IMR-90 (cell line): ENCODE data around the gene HOXA10. TPM values are rescaled to one million over a fixed set of nuclear protein-coding genes. Genes with fewer than 3 reads are reported as not detected.

Experiments used
- ATAC-seq: fragments of 200-7000 bp; cut with Tn5 transposase; 2 replicates; pipeline ENCODE4 v1.9.1; 2020; ENCODE audit warnings: low read depth, mild to moderate bottlenecking, moderate library complexity
- BruUV-seq: library from RNA; stranded (reverse); fragments of 400-500 nt; replicated peaks from 2 replicates; lab custom pipeline; 2021; lab: Mats Ljungman, UMichigan
- CTCF ChIA-PET: fragments of 300-600 bp; formaldehyde crosslinking; extraction: SDS; loops from one replicate; lab custom pipeline; 2021; ENCODE audit warnings: antibody characterized with exemption; lab: Yijun Ruan, JAX
- POLR2A ChIA-PET: fragments of 300-600 bp; sonication (Branson Sonifier 250); formaldehyde crosslinking; loops from one replicate; lab custom pipeline; 2022; ENCODE audit warnings: antibody characterized with exemption; ENCODE audit not compliant: unreplicated experiment; lab: Charles Lee
- DNase-seq: peaks from one replicate; pipeline ENCODE4 v3.0.0; 2013
- H2AFZ ChIP-seq: replicated peaks from 2 replicates; pipeline ENCODE3; 2013; ENCODE audit warnings: low read length, mild to moderate bottlenecking; ENCODE audit not compliant: poor library complexity
- H2AK5ac ChIP-seq: 2 replicates; pipeline ENCODE4 v1.6.1; 2013; ENCODE audit warnings: low read depth, low read length, inconsistent platforms
- H2AK9ac ChIP-seq: replicated peaks from 2 replicates; pipeline ENCODE3; 2013; ENCODE audit warnings: mild to moderate bottlenecking, low read depth, low read length, moderate library complexity; ENCODE audit not compliant: poor library complexity
- H2BK120ac ChIP-seq: 2 replicates; pipeline ENCODE4 v1.6.1; 2013; ENCODE audit warnings: low read depth, low read length, inconsistent platforms
- H2BK15ac ChIP-seq: 3 replicates; pipeline ENCODE4 v1.6.1; 2013; ENCODE audit warnings: low read depth, low read length, inconsistent platforms
- H2BK20ac ChIP-seq: 2 replicates; pipeline ENCODE4 v1.6.1; 2013; ENCODE audit warnings: low read depth, mild to moderate bottlenecking, inconsistent platforms, low read length, moderate library complexity
- H2BK5ac ChIP-seq: 2 replicates; pipeline ENCODE4 v1.6.1; 2013; ENCODE audit warnings: mild to moderate bottlenecking, low read depth, low read length, inconsistent platforms; ENCODE audit not compliant: poor library complexity, severe bottlenecking
- H3K14ac ChIP-seq: replicated peaks from 2 replicates; pipeline ENCODE4 v1.6.1; 2013; ENCODE audit warnings: low read depth, low read length, inconsistent platforms
- H3K18ac ChIP-seq: 2 replicates; pipeline ENCODE4 v1.6.1; 2013; ENCODE audit warnings: low read depth, low read length, control low read depth
- H3K23ac ChIP-seq: 2 replicates; pipeline ENCODE4 v1.6.1; 2013; ENCODE audit warnings: low read depth, low read length, inconsistent platforms
- H3K27ac ChIP-seq: 2 replicates; pipeline ENCODE4 v1.5.1; 2013; ENCODE audit warnings: mild to moderate bottlenecking, control low read depth, low read length; ENCODE audit not compliant: insufficient read depth
- H3K27me3 ChIP-seq: 2 replicates; pipeline ENCODE4 v1.6.1; 2013; ENCODE audit warnings: low read length; ENCODE audit not compliant: control insufficient read depth, insufficient read depth
- H3K36me3 ChIP-seq: 2 replicates; pipeline ENCODE4 v1.6.1; 2013; ENCODE audit warnings: low read length, mixed read lengths; ENCODE audit not compliant: control insufficient read depth, insufficient read depth
- H3K4ac ChIP-seq: 2 replicates; pipeline ENCODE4 v1.6.1; 2013; ENCODE audit warnings: low read depth, low read length, inconsistent platforms
- H3K4me1 ChIP-seq: 2 replicates; pipeline ENCODE4 v1.6.1; 2013; ENCODE audit warnings: low read length, mixed read lengths; ENCODE audit not compliant: control insufficient read depth, insufficient read depth
- H3K4me2 ChIP-seq: 2 replicates; pipeline ENCODE4 v1.6.1; 2013; ENCODE audit warnings: low read depth, mild to moderate bottlenecking, control low read depth, low read length, moderate library complexity
- H3K4me3 ChIP-seq: 2 replicates; pipeline ENCODE4 v1.5.1; 2013; ENCODE audit warnings: low read depth, mild to moderate bottlenecking, control low read depth, low read length, moderate library complexity; ENCODE audit not compliant: insufficient read depth
- H3K56ac ChIP-seq: 2 replicates; pipeline ENCODE4 v1.6.1; 2013; ENCODE audit warnings: low read length, inconsistent platforms; ENCODE audit not compliant: insufficient read depth; ENCODE audit errors: extremely low read depth
- H3K79me1 ChIP-seq, 2 experiments: 2 replicates each; pipeline ENCODE4 v1.6.1; 2013; ENCODE audit warnings: low read length in 2 of 2, inconsistent platforms in 1 of 2, low read depth in 1 of 2
- H3K9ac ChIP-seq: 2 replicates; pipeline ENCODE4 v1.6.1; 2013; ENCODE audit warnings: low read depth, low read length, control low read depth
- H3K9me1 ChIP-seq: 2 replicates; pipeline ENCODE4 v1.6.1; 2013; ENCODE audit warnings: low read length, inconsistent platforms; ENCODE audit not compliant: insufficient read depth
- H3K9me3 ChIP-seq: 2 replicates; pipeline ENCODE4 v1.6.1; 2013; ENCODE audit warnings: low read length; ENCODE audit not compliant: control insufficient read depth, insufficient read depth
- H4K20me1 ChIP-seq: 2 replicates; pipeline ENCODE4 v1.6.1; 2013; ENCODE audit warnings: low read length, inconsistent platforms; ENCODE audit not compliant: insufficient read depth
- H4K5ac ChIP-seq: 2 replicates; pipeline ENCODE4 v1.6.1; 2013; ENCODE audit warnings: mild to moderate bottlenecking, low read depth, low read length, control low read depth
- H4K8ac ChIP-seq, 2 experiments: 2 replicates each; pipeline ENCODE4 v1.6.1; 2013; ENCODE audit warnings: low read depth in 2 of 2, low read length in 2 of 2, control low read depth in 1 of 2, inconsistent platforms in 1 of 2
- H4K91ac ChIP-seq: 2 replicates; pipeline ENCODE4 v1.6.1; 2013; ENCODE audit warnings: low read depth, low read length, inconsistent platforms; ENCODE audit not compliant: insufficient read depth
- FOS ChIP-seq: fragments of 150-350 bp; IDR thresholded peaks from 2 replicates; pipeline ENCODE4 v1.6.1; 2016; ENCODE audit warnings: low read depth, low read length
- WGBS, 2 experiments: methylation state at CpG; one replicate each; pipeline versions ENCODE4 v1.1.5 to v1.1.7; 2013; ENCODE audit warnings: missing lambda C conversion rate in 2 of 2; ENCODE audit not compliant: insufficient read length in 1 of 2; ENCODE audit errors: extremely low coverage in 2 of 2; 5-methylcytosine and 5-hydroxymethylcytosine counted together
- dilution Hi-C: fragments of 300-500 bp; cut with HindIII; formaldehyde crosslinking; loops from one replicate; pipeline ENCODE4 v1.14.3; 2018; ENCODE audit warnings: low sequenced_read_pairs; ENCODE audit not compliant: unreplicated experiment
- in situ Hi-C: fragments of 300-500 bp; cut with MboI; formaldehyde crosslinking; loops from 3 replicates; pipeline ENCODE4 v1.14.3; 2019; ENCODE audit warnings: low sequenced_read_pairs, inconsistent platforms, mixed read lengths
- intact Hi-C: fragments of 100-400 bp; cut with micrococcal nuclease; formaldehyde crosslinking; loops from 2 replicates; pipeline ENCODE4 v1.10.0; 2022
- polyA plus RNA-seq, 3 experiments: library from polyadenylated mRNA; depleted of rRNA; stranded (reverse); fragments of >200 nt; gene quantifications; 2 replicates each; pipeline ENCODE4 v1.2.3, GENCODE V29; 2012; ENCODE audit warnings: low replicate concordance in 1 of 3
- total RNA-seq: library from RNA; depleted of rRNA; stranded (reverse); fragments of >200 nt; gene quantifications from 2 replicates; pipeline ENCODE4 v1.2.3, GENCODE V29; 2012

HOXA10 gene
- total and polyA plus RNA-seq, 2 of the 4 experiments (the other 2 are of a cell fraction), result 0.10 to 0.18 TPM

GRCh38 chr7:27163288-27164044 lies 10.7 kb downstream of the HOXA10 start:
- Histone ChIP-seq H3K14ac (no peak overlapping the region), H3K18ac (no peak overlapping the region), H3K27me3 (peaks cover 56% of the 10 kb centered on the region), H2BK5ac (no peak overlapping the region), H3K9me1 (no peaks in the 10 kb centered on the region), H3K4me2 (no peak overlapping the region), H3K4ac (no peak overlapping the region), H4K5ac (no peak overlapping the region), H2AFZ (peak overlapping the region; percentile 69), H3K9me3 (peaks cover 16% of the 10 kb centered on the region), H3K27ac (no peak overlapping the region), H3K79me1 (no peaks in the 10 kb centered on the region), H2AK9ac (peak overlapping the region; percentile 33), H2BK120ac (no peak overlapping the region), H3K9ac (no peak overlapping the region), H2BK20ac (no peak overlapping the region), H3K4me3 (no peak overlapping the region), H3K36me3 (no peaks in the 10 kb centered on the region), H3K23ac (no peak overlapping the region), H2BK15ac (no peak overlapping the region), H4K91ac (no peak overlapping the region; the same call in 1 of the 2 replicates), H4K20me1 (no peaks in the 10 kb centered on the region), H3K4me1 (no peaks in the 10 kb centered on the region; the same call in 1 of the 2 replicates), H3K56ac (no peak overlapping the region), H4K8ac (no peak overlapping the region), H2AK5ac (no peak overlapping the region)
- intact Hi-C loops, result loop anchor here (5.0 to 10.0 kb wide), 2 partner anchors 961 to 1909 kb away; partner anchors contain the start of genes CBX3 and HNRNPA2B1
- WGBS, 2 experiments, result 81% methylated on average over 5 of the region's 24 CpGs; no CpG with 5 or more reads in 1 of the 2 experiments
- POLR2A ChIA-PET, result no interaction called here
- BruUV-seq, result no TSS peak
- dilution Hi-C loops, result no loop called here
- ATAC-seq (no peak), DNase-seq (no peak)
- CTCF ChIA-PET, result interaction anchor here (0.6 to 1.5 kb wide), 2 partner anchors 43 to 794 kb away, joined by 6 read pairs; no protein-coding TSS in a partner anchor
- in situ Hi-C loops, result no loop called here
- TF ChIP-seq FOS, result no peak
